ENCODE measurements around the gene PLXNB1.

GRCh38 chr3:48418140-48418539, 11.7 kb downstream of the PLXNB1 start:
- TF ChIP-seq CTCF (IDR thresholded peaks at IDR 0.05) = no peak
- TF ChIP-seq POLR2A (IDR thresholded peaks at IDR 0.05) = no peak
- TF ChIP-seq EP300 (IDR thresholded peaks at IDR 0.05; ENCODE audit: low read depth) = no peak
